OCI-LY3 (cell line): ENCODE data around the gene ZNRF2.
"Not testable (repeated sequence)": the region's sequence is repeated elsewhere in the genome, so short reads cannot be mapped to it uniquely, and the experiment has no call there.

Experiments
- H2AFZ ChIP-seq: fragments of 200-600, 300-600 bp; shearing (Covaris generic); 2 replicates; pipeline ENCODE4 v1.6.0; 2014; ENCODE audit warnings: antibody characterized with exemption, low read depth, low read length
- H3K27ac ChIP-seq: fragments of 200-600, 300-600 bp; sonication (generic); 2 replicates; pipeline ENCODE4 v1.5.1; 2014; ENCODE audit warnings: mild to moderate bottlenecking, low read length, moderate library complexity, mixed read lengths
- H3K27me3 ChIP-seq: fragments of 200-600, 300-600 bp; sonication (generic); 2 replicates; pipeline ENCODE4 v1.6.1; 2014; ENCODE audit warnings: low read depth, low read length, mixed read lengths
- H3K36me3 ChIP-seq: fragments of 200-600, 300-600 bp; sonication (generic); replicated peaks from 2 replicates; pipeline ENCODE3; 2014; ENCODE audit warnings: low read depth, low read length, mixed read lengths
- H3K4me1 ChIP-seq: fragments of 300-600, 200-600 bp; sonication (generic); 2 replicates; pipeline ENCODE4 v1.6.1; 2014; ENCODE audit warnings: low read length, mixed read lengths
- H3K4me2 ChIP-seq: fragments of 200-600, 300-600 bp; sonication (generic); 2 replicates; pipeline ENCODE4 v1.6.1; 2014; ENCODE audit warnings: low read length, mixed read lengths
- H3K4me3 ChIP-seq: fragments of 300-600, 200-600 bp; sonication (generic); 2 replicates; pipeline ENCODE4 v1.5.1; 2014; ENCODE audit warnings: antibody characterized with exemption, mild to moderate bottlenecking, low read length, moderate library complexity
- H3K79me2 ChIP-seq: fragments of 300-600, 200-600 bp; shearing (Covaris generic); 2 replicates; pipeline ENCODE4 v1.6.1; 2014; ENCODE audit warnings: mild to moderate bottlenecking, low read length, mixed read lengths
- H3K9ac ChIP-seq: fragments of 300-600, 200-600 bp; shearing (Covaris generic); 2 replicates; pipeline ENCODE4 v1.6.0; 2014; ENCODE audit warnings: mild to moderate bottlenecking, low read length, moderate library complexity
- H3K9me3 ChIP-seq: fragments of 200-600, 300-600 bp; shearing (Covaris generic); 2 replicates; pipeline ENCODE4 v1.6.1; 2014; ENCODE audit warnings: low read length, mixed read lengths; ENCODE audit not compliant: insufficient read depth
- H4K20me1 ChIP-seq: fragments of 200-600, 300-600 bp; sonication (generic); 2 replicates; pipeline ENCODE4 v1.6.1; 2016; ENCODE audit warnings: low read length, mixed read lengths; ENCODE audit not compliant: insufficient read depth
- EZH2phosphoT487 ChIP-seq: fragments of 200-600 bp; shearing (Covaris generic); IDR thresholded peaks from 2 replicates; pipeline ENCODE4 v1.6.1; 2018; ENCODE audit warnings: antibody characterized with exemption, mixed run types, low read depth
- TF ChIP-seq, protein P1 (sequence below): fragments of 200-600, 300-600 bp; sonication (generic); IDR thresholded peaks from 2 replicates; pipeline ENCODE4 v1.5.1; 2014; ENCODE audit warnings: antibody characterized with exemption, low read length, low read depth

The ZNRF2 gene

DNA sequence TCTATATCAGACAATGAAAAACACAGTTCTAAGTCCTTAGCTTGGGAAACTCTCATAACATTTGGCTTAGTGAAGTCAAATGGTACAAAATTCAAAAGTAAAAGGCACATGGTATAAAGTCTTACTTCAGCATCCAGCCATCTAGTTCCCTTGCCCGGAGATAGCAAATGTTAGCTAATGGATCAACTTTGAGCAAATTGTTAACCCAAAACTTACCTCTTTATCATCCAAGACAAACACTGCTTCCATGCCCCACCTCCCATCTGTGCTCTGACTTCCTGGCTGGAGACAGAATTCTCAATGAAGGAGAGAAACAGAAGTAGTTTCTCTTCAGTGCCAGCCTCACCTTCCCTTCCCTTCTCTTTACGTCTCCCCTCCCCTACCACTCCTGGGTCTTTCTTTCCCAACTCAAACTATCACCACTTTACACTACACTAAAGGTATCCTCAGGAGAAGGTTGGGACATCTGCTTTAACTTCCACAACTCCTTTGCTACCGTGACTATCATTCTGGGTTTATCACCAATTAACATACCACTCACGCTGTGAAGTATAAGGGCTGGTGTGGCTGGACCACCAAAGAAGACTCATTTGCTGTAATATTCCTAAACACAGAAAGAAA, 21.2 kb upstream of the ZNRF2 start:
- Histone ChIP-seq H4K20me1 (no peaks in the 10 kb centered on the region), H3K79me2 (no peaks in the 10 kb centered on the region), H3K9me3 (no peaks in the 10 kb centered on the region), H3K4me3 (no peak overlapping the region), H2AFZ (no peak overlapping the region), H3K9ac (no peak overlapping the region), H3K4me1 (no peaks in the 10 kb centered on the region), H3K27ac (no peak overlapping the region), H3K27me3 (no peaks in the 10 kb centered on the region), H3K4me2 (no peak overlapping the region), H3K36me3 (no peaks in the 10 kb centered on the region)
- TF ChIP-seq, protein P1, sequence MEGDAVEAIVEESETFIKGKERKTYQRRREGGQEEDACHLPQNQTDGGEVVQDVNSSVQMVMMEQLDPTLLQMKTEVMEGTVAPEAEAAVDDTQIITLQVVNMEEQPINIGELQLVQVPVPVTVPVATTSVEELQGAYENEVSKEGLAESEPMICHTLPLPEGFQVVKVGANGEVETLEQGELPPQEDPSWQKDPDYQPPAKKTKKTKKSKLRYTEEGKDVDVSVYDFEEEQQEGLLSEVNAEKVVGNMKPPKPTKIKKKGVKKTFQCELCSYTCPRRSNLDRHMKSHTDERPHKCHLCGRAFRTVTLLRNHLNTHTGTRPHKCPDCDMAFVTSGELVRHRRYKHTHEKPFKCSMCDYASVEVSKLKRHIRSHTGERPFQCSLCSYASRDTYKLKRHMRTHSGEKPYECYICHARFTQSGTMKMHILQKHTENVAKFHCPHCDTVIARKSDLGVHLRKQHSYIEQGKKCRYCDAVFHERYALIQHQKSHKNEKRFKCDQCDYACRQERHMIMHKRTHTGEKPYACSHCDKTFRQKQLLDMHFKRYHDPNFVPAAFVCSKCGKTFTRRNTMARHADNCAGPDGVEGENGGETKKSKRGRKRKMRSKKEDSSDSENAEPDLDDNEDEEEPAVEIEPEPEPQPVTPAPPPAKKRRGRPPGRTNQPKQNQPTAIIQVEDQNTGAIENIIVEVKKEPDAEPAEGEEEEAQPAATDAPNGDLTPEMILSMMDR = no peak
- TF ChIP-seq EZH2phosphoT487 = no peak

DNA sequence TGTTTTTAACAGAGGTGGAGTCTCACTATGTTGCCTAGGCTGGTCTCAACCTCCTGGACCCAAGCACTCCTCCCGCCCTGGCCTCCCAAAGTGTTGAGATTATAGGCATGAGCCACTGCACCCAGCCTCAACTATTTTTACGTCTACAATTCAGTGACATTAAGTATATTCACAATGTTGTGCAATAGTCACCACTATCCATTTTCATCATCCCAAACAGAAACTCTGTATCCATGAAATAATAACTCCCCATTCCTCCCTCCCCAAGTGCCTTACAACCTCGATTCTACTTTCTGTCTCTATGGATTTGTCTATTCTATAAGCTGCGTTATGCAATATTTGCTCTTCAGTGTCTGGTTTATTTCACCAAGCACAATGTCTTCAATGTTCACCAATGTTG, 20.3 kb upstream of the ZNRF2 start:
- H2AFZ ChIP-seq = no peak overlapping the region

DNA sequence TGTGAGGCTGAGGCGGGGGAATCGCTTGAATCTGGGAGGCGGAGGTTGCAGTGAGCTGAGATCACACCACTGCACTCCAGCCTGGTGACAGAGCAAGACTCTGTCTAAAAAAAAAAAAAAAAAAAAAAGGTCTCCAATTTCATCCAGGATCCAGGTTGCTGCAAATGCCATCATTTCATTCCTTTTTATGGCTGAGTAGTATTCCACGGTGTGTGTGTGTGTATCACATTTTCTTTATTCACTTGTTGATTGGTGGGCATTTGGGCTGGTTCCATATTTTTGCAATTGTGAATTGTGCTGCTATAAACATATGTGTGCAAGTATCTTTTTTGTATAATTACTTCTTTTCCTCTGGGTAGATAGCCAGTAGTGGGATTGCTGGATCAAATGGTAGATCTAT, 19.2 kb upstream of the ZNRF2 start:
- H3K79me2 ChIP-seq, H3K27ac ChIP-seq, H3K36me3 ChIP-seq, H3K4me1 ChIP-seq, H3K9ac ChIP-seq, H2AFZ ChIP-seq, H4K20me1 ChIP-seq, H3K4me3 ChIP-seq, H3K4me2 ChIP-seq, H3K9me3 ChIP-seq, H3K27me3 ChIP-seq: not testable (repeated sequence)

More for the DNA sequence above, 20.3 kb upstream of the ZNRF2 start:
- no peaks in the 10 kb centered on the region for H3K9me3 ChIP-seq
- H3K79me2 ChIP-seq = no peaks in the 10 kb centered on the region
- H3K27ac ChIP-seq = no peak overlapping the region
- TF ChIP-seq, protein P1 = no peak
- no peak for TF ChIP-seq EZH2phosphoT487
- no peak overlapping the region for H3K4me3 ChIP-seq
- H3K36me3 ChIP-seq = no peaks in the 10 kb centered on the region
- H4K20me1 ChIP-seq = no peaks in the 10 kb centered on the region
- no peaks in the 10 kb centered on the region for H3K27me3 ChIP-seq
- H3K4me1 ChIP-seq = no peaks in the 10 kb centered on the region
- H3K4me2 ChIP-seq = no peak overlapping the region
- H3K9ac ChIP-seq = no peak overlapping the region

DNA sequence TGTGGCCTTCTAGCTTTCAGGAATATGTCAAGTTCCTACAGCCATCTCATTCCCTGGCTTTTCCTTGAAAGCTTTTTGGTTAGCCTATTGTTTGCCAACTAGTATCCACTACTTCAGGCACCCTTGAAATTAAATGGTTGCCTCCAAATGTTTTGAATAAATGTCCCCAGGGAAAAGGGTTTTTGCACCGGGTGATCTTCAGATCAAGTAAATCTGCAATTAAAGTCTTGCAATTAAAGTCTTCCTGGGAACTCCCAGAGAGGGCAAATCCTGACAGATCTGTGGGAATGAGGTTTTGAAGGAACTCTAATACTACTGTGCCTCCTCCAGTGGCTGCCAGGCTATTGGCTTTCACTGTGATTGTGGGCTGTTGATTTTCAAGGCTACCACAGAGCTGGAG, 17.7 kb upstream of the ZNRF2 start:
- H3K4me2 ChIP-seq = no peak overlapping the region
- H3K9me3 ChIP-seq = no peaks in the 10 kb centered on the region
- H3K9ac ChIP-seq = no peak overlapping the region
- no peaks in the 10 kb centered on the region for H3K79me2 ChIP-seq
- peaks cover 10% of the 10 kb centered on the region for H3K4me1 ChIP-seq
- H4K20me1 ChIP-seq = no peaks in the 10 kb centered on the region
- TF ChIP-seq, protein P1 = no peak
- no peak for TF ChIP-seq EZH2phosphoT487
- no peaks in the 10 kb centered on the region for H3K36me3 ChIP-seq
- H3K4me3 ChIP-seq = no peak overlapping the region
- H2AFZ ChIP-seq = no peak overlapping the region
- H3K27me3 ChIP-seq = no peaks in the 10 kb centered on the region
- no peak overlapping the region for H3K27ac ChIP-seq

DNA sequence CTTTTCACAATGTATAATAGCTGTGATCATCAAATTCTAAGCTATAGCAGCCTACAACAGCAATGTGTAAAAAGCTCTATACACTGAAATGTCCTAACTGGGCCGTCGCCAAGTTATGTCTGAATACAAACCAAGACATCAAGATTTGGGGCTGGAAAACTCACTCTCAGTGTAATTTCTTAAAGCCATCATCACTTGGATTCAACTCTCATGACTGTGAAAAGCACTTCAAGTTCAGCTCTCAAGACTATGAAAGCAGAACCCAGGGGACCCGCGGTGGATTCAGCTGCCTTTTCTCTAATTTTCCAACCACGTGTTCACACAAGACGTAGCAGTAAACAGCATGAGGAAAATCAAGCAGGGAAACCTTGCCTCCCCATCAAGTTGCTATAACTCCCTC, 15.8 kb upstream of the ZNRF2 start:
- no peak overlapping the region for H3K4me3 ChIP-seq
- no peaks in the 10 kb centered on the region for H3K27me3 ChIP-seq
- H3K9ac ChIP-seq = no peak overlapping the region
- no peaks in the 10 kb centered on the region for H3K36me3 ChIP-seq
- no peak overlapping the region for H3K4me2 ChIP-seq
- H3K27ac ChIP-seq = no peak overlapping the region
- peaks cover 10% of the 10 kb centered on the region for H3K4me1 ChIP-seq
- TF ChIP-seq EZH2phosphoT487 = no peak
- TF ChIP-seq, protein P1 = no peak
- no peaks in the 10 kb centered on the region for H3K79me2 ChIP-seq
- H3K9me3 ChIP-seq = no peaks in the 10 kb centered on the region
- H2AFZ ChIP-seq = no peak overlapping the region
- no peaks in the 10 kb centered on the region for H4K20me1 ChIP-seq
